Neutrophil (primary cell): ENCODE data around the gene MYO1H.

Experiments
- H3K27ac ChIP-seq: fragments of 200-600 bp; sonication (generic); 2 replicates; pipeline ENCODE4 v1.5.1; 2016; ENCODE audit warnings: mild to moderate bottlenecking, moderate library complexity
- H3K27me3 ChIP-seq: fragments of 200-600 bp; sonication (generic); 2 replicates; pipeline ENCODE4 v1.6.0; 2016; ENCODE audit warnings: mild to moderate bottlenecking
- H3K36me3 ChIP-seq: fragments of 200-600 bp; sonication (generic); 2 replicates; pipeline ENCODE4 v1.5.1; 2017
- H3K4me1 ChIP-seq, 2 experiments: fragments of 200-600 bp in 1 of 2; sonication (generic) in 1 of 2; 1 replicate in 1 of 2; 2 replicates in 1 of 2; pipeline versions ENCODE4 v1.5.1 to v1.6.1; 2013 to 2016; ENCODE audit warnings: low read depth in 1 of 2, low read length in 1 of 2, mild to moderate bottlenecking in 1 of 2, moderate library complexity in 1 of 2; ENCODE audit not compliant: control insufficient read depth in 1 of 2, insufficient read depth in 1 of 2
- H3K4me3 ChIP-seq, 2 experiments: fragments of 200-600 bp in 1 of 2; sonication (generic) in 1 of 2; 1 replicate in 1 of 2; 2 replicates in 1 of 2; pipeline ENCODE4 v1.5.1; 2013 to 2016; ENCODE audit warnings: low read depth in 1 of 2, low read length in 1 of 2, mild to moderate bottlenecking in 1 of 2, moderate library complexity in 1 of 2
- H3K9me3 ChIP-seq: fragments of 200-600 bp; sonication (generic); 2 replicates; pipeline ENCODE4 v1.5.1; 2016
- TF ChIP-seq, protein P1 (sequence below): fragments of 200-600 bp; sonication (generic); IDR thresholded peaks from 2 replicates; pipeline ENCODE4 v1.5.1; 2016; ENCODE audit warnings: antibody characterized with exemption

Gene MYO1H

DNA sequence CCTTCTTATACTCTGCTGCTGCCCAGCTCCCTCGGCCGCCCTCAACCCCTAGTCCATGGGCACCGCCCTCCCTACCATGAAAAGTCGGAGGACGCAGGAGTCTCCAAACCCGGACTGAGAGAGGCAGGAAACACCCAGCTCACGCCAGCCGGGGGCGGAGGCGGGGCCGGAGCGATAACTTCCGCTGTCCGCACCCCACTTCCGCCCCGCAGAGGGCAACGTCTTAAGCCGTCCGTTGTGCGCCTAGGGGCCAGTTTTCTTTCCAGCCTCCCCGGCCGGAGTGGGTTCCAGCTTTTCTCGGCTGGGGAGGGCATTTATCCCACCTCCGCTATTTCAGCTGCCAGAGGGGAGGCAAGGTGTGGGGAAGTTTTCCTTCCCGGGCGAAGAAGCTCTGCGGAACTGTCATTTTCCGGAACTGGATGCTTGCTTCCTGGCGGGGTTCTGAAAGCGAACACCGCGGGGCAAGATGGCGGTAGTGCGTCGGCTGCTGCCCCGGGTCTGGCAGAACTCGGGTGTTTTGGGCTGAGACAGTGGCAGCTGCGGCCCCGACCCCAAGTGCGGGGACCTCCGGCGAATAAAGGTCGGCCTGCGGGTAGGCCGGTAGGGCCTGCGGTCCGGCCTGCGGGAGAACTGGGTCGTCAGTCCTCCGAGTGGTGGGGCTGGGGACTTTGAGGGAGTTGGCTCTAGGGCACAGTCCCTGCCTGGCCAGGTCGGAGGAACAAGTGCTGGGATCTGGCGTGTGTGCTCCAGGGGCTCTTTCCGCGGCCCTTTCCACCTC, 129.7 kb downstream of the MYO1H start, which contains the start of the genes KCTD10 and UBE3B:
KCTD10 (minus strand) TSS at position 116 of the 778 bp plus-strand sequence; CDS start at position 78, 38 bp downstream.
UBE3B (plus strand) TSS at position 450 of the 778 bp plus-strand sequence. CDS start 5,918 bp downstream, outside the sequence.
- TF ChIP-seq, protein P1, sequence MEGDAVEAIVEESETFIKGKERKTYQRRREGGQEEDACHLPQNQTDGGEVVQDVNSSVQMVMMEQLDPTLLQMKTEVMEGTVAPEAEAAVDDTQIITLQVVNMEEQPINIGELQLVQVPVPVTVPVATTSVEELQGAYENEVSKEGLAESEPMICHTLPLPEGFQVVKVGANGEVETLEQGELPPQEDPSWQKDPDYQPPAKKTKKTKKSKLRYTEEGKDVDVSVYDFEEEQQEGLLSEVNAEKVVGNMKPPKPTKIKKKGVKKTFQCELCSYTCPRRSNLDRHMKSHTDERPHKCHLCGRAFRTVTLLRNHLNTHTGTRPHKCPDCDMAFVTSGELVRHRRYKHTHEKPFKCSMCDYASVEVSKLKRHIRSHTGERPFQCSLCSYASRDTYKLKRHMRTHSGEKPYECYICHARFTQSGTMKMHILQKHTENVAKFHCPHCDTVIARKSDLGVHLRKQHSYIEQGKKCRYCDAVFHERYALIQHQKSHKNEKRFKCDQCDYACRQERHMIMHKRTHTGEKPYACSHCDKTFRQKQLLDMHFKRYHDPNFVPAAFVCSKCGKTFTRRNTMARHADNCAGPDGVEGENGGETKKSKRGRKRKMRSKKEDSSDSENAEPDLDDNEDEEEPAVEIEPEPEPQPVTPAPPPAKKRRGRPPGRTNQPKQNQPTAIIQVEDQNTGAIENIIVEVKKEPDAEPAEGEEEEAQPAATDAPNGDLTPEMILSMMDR: no peak
- H3K4me3 ChIP-seq: peak within 1 kb of the TSS; percentile 64 to 85
- peaks cover 3% of the 10 kb centered on the region for H3K36me3 ChIP-seq
- no peaks in the 10 kb centered on the region for H3K9me3 ChIP-seq
- H3K27me3 ChIP-seq: no peaks in the 10 kb centered on the region
- peaks cover 25 to 26% of the 10 kb centered on the region in 2 experiments for H3K4me1 ChIP-seq
- H3K27ac ChIP-seq: peak within 1 kb of the TSS; percentile 93

DNA sequence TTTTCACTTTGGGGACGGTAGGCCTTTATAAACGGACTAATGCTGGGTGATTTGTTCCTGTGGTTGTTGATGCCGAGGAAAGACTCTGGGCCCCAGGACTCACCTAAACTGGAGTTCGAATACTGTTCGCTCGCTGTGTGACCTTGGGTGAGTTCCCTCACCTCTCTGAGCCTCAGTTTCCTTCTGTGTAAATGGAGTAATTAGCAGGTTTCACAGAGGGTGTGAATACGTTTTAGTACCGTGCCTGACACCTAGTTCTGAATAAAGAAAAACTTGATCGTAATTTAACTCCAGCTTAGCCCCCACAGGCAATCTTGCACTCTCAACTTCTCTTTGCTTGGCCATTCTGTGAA, 130.2 kb downstream of the MYO1H start:
- H3K27me3 ChIP-seq: no peaks in the 10 kb centered on the region
- H3K4me1 ChIP-seq: peaks cover 25 to 26% of the 10 kb centered on the region in 2 experiments
- TF ChIP-seq, protein P1: no peak
- no peaks in the 10 kb centered on the region for H3K9me3 ChIP-seq
- H3K27ac ChIP-seq: peak overlapping the region; percentile 93
- peak overlapping the region; percentile 64 to 85 for H3K4me3 ChIP-seq
- H3K36me3 ChIP-seq: peaks cover 7% of the 10 kb centered on the region

DNA sequence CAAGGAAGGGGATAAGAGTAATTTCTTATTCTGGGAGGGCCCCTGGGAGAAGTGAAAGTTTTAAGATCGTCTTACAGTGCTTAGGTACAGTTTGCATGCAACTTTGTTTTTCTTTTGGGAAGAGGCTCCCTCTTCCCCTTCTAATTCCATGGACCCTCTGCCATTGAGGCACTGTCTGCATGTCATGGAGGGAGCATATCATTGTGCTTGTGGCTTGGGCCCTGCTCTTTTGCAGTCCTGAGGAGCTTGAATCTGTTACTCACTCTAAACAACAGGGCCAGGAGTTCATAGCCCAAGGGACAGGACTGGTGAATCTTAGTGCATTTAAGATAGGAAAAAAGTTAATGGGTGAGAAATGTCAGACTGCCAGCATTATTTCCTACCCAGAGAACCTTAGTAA, 132.1 kb downstream of the MYO1H start:
- H3K4me1 ChIP-seq: peaks cover 25 to 26% of the 10 kb centered on the region in 2 experiments
- no peak overlapping the region for H3K27ac ChIP-seq
- peaks cover 22% of the 10 kb centered on the region for H3K36me3 ChIP-seq
- H3K4me3 ChIP-seq: no peak overlapping the region
- no peaks in the 10 kb centered on the region for H3K9me3 ChIP-seq
- no peaks in the 10 kb centered on the region for H3K27me3 ChIP-seq
- TF ChIP-seq, protein P1: no peak

DNA sequence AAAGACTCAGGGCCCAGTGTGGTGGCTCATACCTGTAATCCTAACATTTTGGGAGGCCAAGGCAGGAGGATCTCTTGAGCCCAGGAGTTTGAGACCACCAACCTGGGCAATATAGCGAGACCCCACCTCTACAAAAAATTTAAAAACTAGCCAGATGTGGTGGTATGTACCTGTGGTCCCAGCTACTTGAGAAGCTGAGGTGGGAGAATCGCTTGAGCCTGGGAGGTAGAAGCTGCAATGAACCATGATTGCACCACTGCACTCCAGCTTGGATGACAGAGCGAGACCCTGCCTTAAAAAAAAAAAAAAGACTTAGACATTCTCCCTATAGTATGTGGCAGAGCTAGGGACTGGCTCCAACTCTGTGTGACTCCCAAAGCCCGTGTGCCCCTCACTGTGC, 132.7 kb downstream of the MYO1H start:
- H3K4me1 ChIP-seq: peaks cover 25 to 26% of the 10 kb centered on the region in 2 experiments
- no peak overlapping the region for H3K4me3 ChIP-seq
- no peaks in the 10 kb centered on the region for H3K9me3 ChIP-seq
- no peak overlapping the region for H3K27ac ChIP-seq
- H3K27me3 ChIP-seq: no peaks in the 10 kb centered on the region
- H3K36me3 ChIP-seq: peaks cover 28% of the 10 kb centered on the region
- TF ChIP-seq, protein P1: no peak

DNA sequence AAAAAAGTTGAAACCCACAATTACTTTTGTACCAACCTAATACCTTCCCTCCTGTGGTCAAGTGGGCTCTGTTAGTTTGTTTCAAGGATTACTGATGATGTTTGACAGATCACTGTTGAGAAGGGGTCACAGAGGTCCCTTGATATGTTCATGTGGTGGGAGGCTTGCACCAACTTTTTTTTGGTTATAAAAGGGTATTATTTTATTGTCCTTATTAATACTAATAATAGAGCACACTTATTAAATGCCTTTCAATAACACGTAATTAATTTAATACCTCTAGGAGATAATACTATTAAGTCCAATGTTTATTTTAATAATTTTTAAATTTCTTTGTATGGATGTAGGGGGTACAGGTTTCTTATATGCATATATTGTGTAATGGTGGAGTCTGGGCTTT, 134.2 kb downstream of the MYO1H start:
- Histone ChIP-seq H3K27ac (no peak overlapping the region), H3K27me3 (no peaks in the 10 kb centered on the region), H3K9me3 (no peaks in the 10 kb centered on the region), H3K36me3 (peaks cover 43% of the 10 kb centered on the region), H3K4me3 (no peak overlapping the region), H3K4me1 (peaks cover 13 to 16% of the 10 kb centered on the region in 2 experiments)
- TF ChIP-seq, protein P1: no peak
